ENCODE data around the gene KCNJ11. TPM values are rescaled to one million over a fixed set of nuclear protein-coding genes. Genes with fewer than 3 reads are reported as not detected.

KCNJ11 gene
- total and polyA plus RNA-seq, 2 of the 13 experiments (the other 11 are each of a cell fraction or from before 2014, with no cell fraction given), result 0.38 to 1.6 TPM

GRCh38 chr11:17392872-17393271 is 4.4 kb upstream of the KCNJ11 start:
- FAIRE-seq, result no peak
- Histone ChIP-seq H3K27ac (ENCODE audit: extremely low read length, insufficient read depth, low read length) (no peak overlapping the region), H4K20me1 (ENCODE audit: insufficient read depth, low read length) (no peaks in the 10 kb centered on the region), H3K27me3 (ENCODE audit: control insufficient read depth in 1 of 2, insufficient read depth in 2 of 2, low read length in 2 of 2) (peaks cover 2 to 43% of the 10 kb centered on the region in 2 experiments), H3K4me3 (replicated peaks in 1 of 3; ENCODE audit: insufficient read depth in 1 of 3, low read depth in 2 of 3, low read length in 3 of 3) (no peak overlapping the region), H3K9ac (ENCODE audit: insufficient read depth, low read depth, low read length) (no peak overlapping the region), H2AFZ (ENCODE audit: low read length) (no peak overlapping the region), H3K4me1 (ENCODE audit: insufficient read depth, low read length) (0 out of 2 replicates have a peak, but pooled peaks cover 5% of the 10 kb centered on the region), H3K36me3 (replicated peaks in 1 of 2; ENCODE audit: control insufficient read depth in 1 of 2, insufficient read depth in 2 of 2, low read length in 2 of 2) (no peaks in the 10 kb centered on the region), H3K79me2 (ENCODE audit: insufficient read depth, low read length) (no peaks in the 10 kb centered on the region), H3K9me3 (ENCODE audit: low read length) (no peaks in the 10 kb centered on the region), H3K4me2 (ENCODE audit: low read depth, low read length) (no peak overlapping the region)
- 57% methylated on average over 7 of the region's 14 CpGs for WGBS (ENCODE audit: low lambda C conversion rate)
- BruUV-seq (replicated peaks), result no TSS peak
- DNase-seq (ENCODE audit: low spot score), result no peak
- ChIA-PET POLR2A (no interaction called here), CTCF (ENCODE audit: low intra/inter-chr PET ratio, low total read pairs) (no interaction called here)
- no peak for TF ChIP-seq CBFB (CRISPR knock-in tag; IDR thresholded peaks at IDR 0.05)
- no peak for TF ChIP-seq ZNF407 (CRISPR knock-in tag; IDR thresholded peaks at IDR 0.05; ENCODE audit: not compliant biosample characterization)
- no peak for TF ChIP-seq ELK4 (CRISPR knock-in tag; IDR thresholded peaks at IDR 0.05; ENCODE audit: borderline replicate concordance)
- TF ChIP-seq, protein P1, sequence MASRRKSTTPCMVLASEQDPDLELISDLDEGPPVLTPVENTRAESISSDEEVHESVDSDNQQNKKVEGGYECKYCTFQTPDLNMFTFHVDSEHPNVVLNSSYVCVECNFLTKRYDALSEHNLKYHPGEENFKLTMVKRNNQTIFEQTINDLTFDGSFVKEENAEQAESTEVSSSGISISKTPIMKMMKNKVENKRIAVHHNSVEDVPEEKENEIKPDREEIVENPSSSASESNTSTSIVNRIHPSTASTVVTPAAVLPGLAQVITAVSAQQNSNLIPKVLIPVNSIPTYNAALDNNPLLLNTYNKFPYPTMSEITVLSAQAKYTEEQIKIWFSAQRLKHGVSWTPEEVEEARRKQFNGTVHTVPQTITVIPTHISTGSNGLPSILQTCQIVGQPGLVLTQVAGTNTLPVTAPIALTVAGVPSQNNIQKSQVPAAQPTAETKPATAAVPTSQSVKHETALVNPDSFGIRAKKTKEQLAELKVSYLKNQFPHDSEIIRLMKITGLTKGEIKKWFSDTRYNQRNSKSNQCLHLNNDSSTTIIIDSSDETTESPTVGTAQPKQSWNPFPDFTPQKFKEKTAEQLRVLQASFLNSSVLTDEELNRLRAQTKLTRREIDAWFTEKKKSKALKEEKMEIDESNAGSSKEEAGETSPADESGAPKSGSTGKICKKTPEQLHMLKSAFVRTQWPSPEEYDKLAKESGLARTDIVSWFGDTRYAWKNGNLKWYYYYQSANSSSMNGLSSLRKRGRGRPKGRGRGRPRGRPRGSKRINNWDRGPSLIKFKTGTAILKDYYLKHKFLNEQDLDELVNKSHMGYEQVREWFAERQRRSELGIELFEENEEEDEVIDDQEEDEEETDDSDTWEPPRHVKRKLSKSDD (CRISPR knock-in tag; IDR thresholded peaks at IDR 0.05; ENCODE audit: low read depth), result no peak
- TF ChIP-seq ZNF775 (CRISPR knock-in tag; IDR thresholded peaks at IDR 0.05; ENCODE audit: borderline replicate concordance), result no peak
- TF ChIP-seq CEBPB (IDR thresholded peaks at IDR 0.05; ENCODE audit: borderline replicate concordance, low read depth, low read length), result no peak
- TF ChIP-seq ATF7 (IDR thresholded peaks at IDR 0.05), result no peak
- TF ChIP-seq ATF7 (CRISPR knock-in tag; IDR thresholded peaks at IDR 0.05), result no peak
- TF ChIP-seq NFKBIZ (CRISPR knock-in tag; IDR thresholded peaks at IDR 0.05), result no peak
- TF ChIP-seq HDAC2 (CRISPR knock-in tag; IDR thresholded peaks at IDR 0.05), result no peak
- no peak for TF ChIP-seq SAFB2 (CRISPR knock-in tag; IDR thresholded peaks at IDR 0.05; ENCODE audit: borderline replicate concordance, low read depth)
- no peak for TF ChIP-seq ZMAT3 (CRISPR knock-in tag; conservative IDR thresholded peaks at IDR 0.05)
- TF ChIP-seq ZNF879 (CRISPR knock-in tag; IDR thresholded peaks at IDR 0.05), result no peak
- no peak for TF ChIP-seq AGO1 (IDR thresholded peaks at IDR 0.05; ENCODE audit: low read depth, low read length, poor library complexity, severe bottlenecking)
- in situ Hi-C loops (cut with HindIII; ENCODE audit: extremely low pct_ligation_motif_present, low pct_unique_long_range_greater_than_20kb) (no loop called here), intact Hi-C loops (cut with micrococcal nuclease; ENCODE audit: unreplicated experiment) (no loop called here)
- ATAC-seq, result no peak
